Superior temporal gyrus (tissue), 1 donor: ENCODE data around the gene FTSJ3.

Source experiments
- DNase-seq: peaks from one replicate; pipeline ENCODE4 v3.0.0-alpha.2; 2016; ENCODE audit errors: extremely low spot score

FTSJ3 gene

GRCh38 chr17:63786117-63786516 is 41.3 kb downstream of the FTSJ3 start:
- no peak for DNase-seq

GRCh38 chr17:63785556-63785955 is 41.9 kb downstream of the FTSJ3 start:
- no peak for DNase-seq

- DNase-seq = no peak
Measured at GRCh38 chr17:63783522-63783921, 43.9 kb downstream of the FTSJ3 start.

GRCh38 chr17:63780928-63781327 is 46.5 kb downstream of the FTSJ3 start:
- DNase-seq = no peak

GRCh38 chr17:63780507-63780906 is 47.0 kb downstream of the FTSJ3 start:
- DNase-seq = no peak

- no peak for DNase-seq
Measured at GRCh38 chr17:63775420-63775819, 52.0 kb downstream of the FTSJ3 start.

GRCh38 chr17:63774969-63775265 is 52.5 kb downstream of the FTSJ3 start:
- DNase-seq = no peak

GRCh38 chr17:63774141-63774968 is 53.1 kb downstream of the FTSJ3 start, which contains the start of gene DDX42:
Gene DDX42 (plus strand): TSS chr17:63774170. CDS start chr17:63787050, 12,880 bp downstream.
- DNase-seq = no peak

- DNase-seq = peak; percentile 100
Measured at GRCh38 chr17:63773272-63774140, 54.0 kb downstream of the FTSJ3 start, which contains the start of gene CCDC47. Gene CCDC47 (minus strand): TSS chr17:63773597. CDS start chr17:63766175, 7,422 bp downstream.

GRCh38 chr17:63772801-63773271 is 54.6 kb downstream of the FTSJ3 start:
- no peak for DNase-seq
